ENCODE measurements around the gene PLPPR3. TPM values are rescaled to one million over a fixed set of nuclear protein-coding genes. Genes with fewer than 3 reads are reported as not detected.

PLPPR3 gene
- polyA plus RNA-seq, 1 donor from 2014 or later: 239 TPM

GRCh38 chr19:776549-776948, 45.2 kb downstream of the PLPPR3 start:
- no peak overlapping the region for H3K27ac ChIP-seq (ENCODE audit: low read length)
- no peaks in the 10 kb centered on the region for H3K27me3 ChIP-seq (ENCODE audit: insufficient read depth, low read depth, low read length)
- TF ChIP-seq EP300 (conservative IDR thresholded peaks at IDR 0.05; ENCODE audit: poor library complexity, severe bottlenecking) (no peak), TAF1 (IDR thresholded peaks at IDR 0.05; ENCODE audit: low read depth) (no peak), CTCF (IDR thresholded peaks at IDR 0.05; ENCODE audit: poor library complexity, severe bottlenecking) (no peak), EZH2 (IDR thresholded peaks at IDR 0.05; ENCODE audit: borderline replicate concordance, insufficient read depth, low read length, poor library complexity, severe bottlenecking) (no peak), POLR2AphosphoS5 (IDR thresholded peaks at IDR 0.05) (no peak)
- no peak overlapping the region for H3K9ac ChIP-seq (ENCODE audit: low read length)
- H3K9me2 ChIP-seq (ENCODE audit: insufficient read depth, low read length): no peaks in the 10 kb centered on the region
- H3K79me2 ChIP-seq (replicated peaks; ENCODE audit: insufficient read depth, low read length): no peaks in the 10 kb centered on the region
- no peaks in the 10 kb centered on the region for H3K9me3 ChIP-seq (ENCODE audit: low read length)
- H3K4me3 ChIP-seq (ENCODE audit: low read length): no peak overlapping the region
- H3F3A ChIP-seq (ENCODE audit: insufficient read depth, low read length, poor library complexity, severe bottlenecking): no peaks in the 10 kb centered on the region
- no peaks in the 10 kb centered on the region for H4K20me1 ChIP-seq (ENCODE audit: insufficient read depth)
- H3K4me2 ChIP-seq (ENCODE audit: low read length): no peak overlapping the region
- no peak overlapping the region for H2AFZ ChIP-seq (ENCODE audit: low read depth, low read length)
- H3K36me3 ChIP-seq (ENCODE audit: insufficient read depth, low read length): no peaks in the 10 kb centered on the region

GRCh38 chr19:772730-773436, 48.9 kb downstream of the PLPPR3 start:
- TF ChIP-seq EP300 (conservative IDR thresholded peaks at IDR 0.05; ENCODE audit: poor library complexity, severe bottlenecking): no peak
- no peak for TF ChIP-seq MXI1 (conservative IDR thresholded peaks at IDR 0.05; ENCODE audit: poor library complexity, severe bottlenecking)
- no peak for TF ChIP-seq RAD21 (conservative IDR thresholded peaks at IDR 0.05)
- TF ChIP-seq CTCF (IDR thresholded peaks at IDR 0.05; ENCODE audit: poor library complexity, severe bottlenecking): no peak
- no peak for TF ChIP-seq EZH2 (IDR thresholded peaks at IDR 0.05; ENCODE audit: borderline replicate concordance, insufficient read depth, low read length, poor library complexity, severe bottlenecking)
- TF ChIP-seq SMC3 (conservative IDR thresholded peaks at IDR 0.05; ENCODE audit: poor library complexity): no peak
- no peak for TF ChIP-seq REST (IDR thresholded peaks at IDR 0.05; ENCODE audit: borderline replicate concordance)
- TF ChIP-seq POLR2AphosphoS5 (IDR thresholded peaks at IDR 0.05): no peak
- no peak for TF ChIP-seq TAF1 (IDR thresholded peaks at IDR 0.05; ENCODE audit: low read depth)
- no peaks in the 10 kb centered on the region for H3F3A ChIP-seq (ENCODE audit: insufficient read depth, low read length, poor library complexity, severe bottlenecking)
- H3K27me3 ChIP-seq (ENCODE audit: insufficient read depth, low read depth, low read length): no peaks in the 10 kb centered on the region
- no peak overlapping the region for H3K9ac ChIP-seq (ENCODE audit: low read length)
- no peak overlapping the region for H3K27ac ChIP-seq (ENCODE audit: low read length)
- H3K4me3 ChIP-seq (ENCODE audit: low read length): no peak overlapping the region
- no peaks in the 10 kb centered on the region for H3K9me3 ChIP-seq (ENCODE audit: low read length)
- H4K20me1 ChIP-seq (ENCODE audit: insufficient read depth): no peaks in the 10 kb centered on the region
- no peaks in the 10 kb centered on the region for H3K9me2 ChIP-seq (ENCODE audit: insufficient read depth, low read length)
- H3K36me3 ChIP-seq (ENCODE audit: insufficient read depth, low read length): no peaks in the 10 kb centered on the region
- H3K4me2 ChIP-seq (ENCODE audit: low read length): no peak overlapping the region
- H3K79me2 ChIP-seq (replicated peaks; ENCODE audit: insufficient read depth, low read length): no peaks in the 10 kb centered on the region
- H2AFZ ChIP-seq (ENCODE audit: low read depth, low read length): no peak overlapping the region
